K562 (cell line): Measurements from ENCODE around the gene SFI1. TPM values are rescaled to one million over a fixed set of nuclear protein-coding genes. Genes with fewer than 3 reads are reported as not detected.

Experiments
- CHD7 ChIP-seq: fragments of 200-600 bp; sonication (generic); IDR thresholded peaks from one replicate; pipeline ENCODE4 v1.6.1; 2012; ENCODE audit warnings: mild to moderate bottlenecking, low read depth, low read length, inconsistent platforms
- CLOCK ChIP-seq: fragments of 250-450 bp; sonication (Bioruptor Pico); IDR thresholded peaks from 2 replicates; pipeline ENCODE4 v1.4.0; 2020; ENCODE audit warnings: mild to moderate bottlenecking, moderate library complexity, borderline replicate concordance
- EP300 ChIP-seq: IDR thresholded peaks from 2 replicates; pipeline ENCODE4 v1.6.1; 2012; ENCODE audit warnings: low read length, improper control_type of control experiment
- HDAC1 ChIP-seq, 2 experiments: fragments of 450-650 bp; IDR thresholded peaks; 2 replicates each; pipeline ENCODE4 v1.6.1; 2016 to 2017; ENCODE audit warnings: inconsistent platforms in 1 of 2, mild to moderate bottlenecking in 1 of 2, moderate library complexity in 1 of 2
- SNIP1 ChIP-seq: fragments of 450-650 bp; IDR thresholded peaks from 2 replicates; pipeline ENCODE4 v1.7.1; 2017; ENCODE audit warnings: low read depth, mild to moderate bottlenecking
- ZBTB12 ChIP-seq: fragments of 250-450 bp; sonication (Bioruptor Pico); IDR thresholded peaks from 2 replicates; pipeline ENCODE4 v1.4.0; 2020
- ZNF354B ChIP-seq: fragments of 250-450 bp; sonication (Bioruptor Pico); IDR thresholded peaks from 2 replicates; pipeline ENCODE4 v1.4.0; 2020
- ZNF639 ChIP-seq, 2 experiments: fragments of 200-800 bp in 1 of 2; sonication (Bioruptor generic) in 1 of 2; sonication (generic) in 1 of 2; formaldehyde crosslinking in 1 of 2; IDR thresholded peaks in 1 of 2; conservative IDR thresholded peaks in 1 of 2; 2 replicates each; pipeline versions ENCODE4 v1.5.0 to v1.6.1; 2016 to 2020; ENCODE audit warnings: missing compliant biosample characterization in 1 of 2, missing genetic modification characterization in 1 of 2, missing genetic modification reagents in 1 of 2
- polyA plus RNA-seq, 8 experiments: library from polyadenylated mRNA; depleted of rRNA in 4 of 8; stranded (reverse) in 5 of 8; unstranded in 3 of 8; fragments of >200 nt; fragmentation: Nextera tagmentation in 2 of 8; fragmentation: Illumina TruSeq in 1 of 8; extraction: Ambion mirVana in 2 of 8; extraction: Trizol in 1 of 8; gene quantifications; 2 replicates each; pipeline versions ENCODE4 v1.2.1 to v1.2.3, GENCODE V29; 2011 to 2014; ENCODE audit warnings: inconsistent platforms in 1 of 8, missing spikeins in 1 of 8
- total RNA-seq, 7 experiments: library from RNA; depleted of rRNA in 6 of 7; stranded (reverse); fragments of >200 nt in 6 of 7; fragmentation: Illumina TruSeq in 2 of 7; extraction: Trizol in 2 of 7; gene quantifications; 2 replicates each; pipeline versions ENCODE4 v1.2.1 to v1.2.3, GENCODE V29; 2011 to 2021; ENCODE audit warnings: low replicate concordance in 1 of 7

The SFI1 gene
- total and polyA plus RNA-seq, 9 of the 15 experiments (the other 6 are each of a cell fraction or from before 2014, with no cell fraction given): 3.0 to 25.6 (median 14.1) TPM

DNA sequence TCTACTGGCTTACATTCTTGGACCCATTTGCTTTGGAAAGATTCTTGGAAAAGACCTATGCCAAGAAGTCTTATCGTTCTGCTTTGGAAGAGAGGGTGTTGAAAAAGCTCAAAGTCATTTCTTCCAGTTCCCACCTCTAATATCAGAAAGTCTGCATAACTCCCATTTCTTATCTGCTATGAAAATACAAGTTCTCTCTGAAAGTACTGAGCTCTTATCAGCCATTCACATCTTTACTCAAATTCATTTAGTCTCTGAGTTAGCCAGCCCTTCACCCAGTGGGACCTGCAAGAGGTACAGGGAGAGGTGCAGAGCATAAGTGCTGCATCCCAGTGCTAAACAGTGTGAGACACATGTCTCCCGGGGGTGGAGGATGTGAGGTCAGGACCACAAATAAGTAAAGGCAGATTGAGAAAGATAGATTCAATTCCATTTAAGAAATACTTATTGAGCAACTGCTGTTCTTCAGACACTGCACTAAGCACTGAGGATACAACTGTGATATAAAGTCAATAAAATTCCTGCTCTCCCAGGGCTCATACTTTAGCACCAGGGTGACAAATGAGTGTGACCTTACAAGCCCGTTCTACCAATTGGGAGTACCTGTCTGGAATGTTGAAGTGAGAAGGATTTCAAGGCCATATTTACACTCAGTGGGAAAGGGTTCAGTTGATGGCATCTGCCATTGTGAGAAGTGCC, 89.0 kb downstream of the SFI1 start (continued):
- TF ChIP-seq ZBTB12 (CRISPR knock-in tag): no peak
- no peak for TF ChIP-seq ZNF639 (CRISPR knock-in tag; conservative IDR thresholded peaks at IDR 0.05 in 1 of 2, IDR thresholded peaks at IDR 0.05 in 1 of 2)
- no peak for TF ChIP-seq SNIP1
- TF ChIP-seq CLOCK (CRISPR knock-in tag): no peak
- TF ChIP-seq CHD7: no peak
- no peak for TF ChIP-seq ZNF354B
- TF ChIP-seq HDAC1 (IDR thresholded peaks at IDR 0.05): no peak
- TF ChIP-seq EP300: peak; percentile 79
